Upper lobe of left lung (tissue), 4 donors: Measurements from ENCODE around the gene SERPINA5.

ENCODE experiments used
- EP300 ChIP-seq, 4 donors: sonication (generic); formaldehyde crosslinking; IDR thresholded peaks; one replicate each; pipeline ENCODE4 v1.5.1; 2017; ENCODE audit warnings: antibody characterized with exemption in 4 of 4, control low read depth in 2 of 4
- TF ChIP-seq, protein P1 (sequence below), 6 experiments: fragments of 450-650 bp in 4 of 6; fragments of 200-600 bp in 2 of 6; sonication (generic) in 2 of 6; IDR thresholded peaks; one replicate each; pipeline ENCODE4 v1.5.1; 2016 to 2019; ENCODE audit warnings: antibody characterized with exemption in 6 of 6

DNA sequence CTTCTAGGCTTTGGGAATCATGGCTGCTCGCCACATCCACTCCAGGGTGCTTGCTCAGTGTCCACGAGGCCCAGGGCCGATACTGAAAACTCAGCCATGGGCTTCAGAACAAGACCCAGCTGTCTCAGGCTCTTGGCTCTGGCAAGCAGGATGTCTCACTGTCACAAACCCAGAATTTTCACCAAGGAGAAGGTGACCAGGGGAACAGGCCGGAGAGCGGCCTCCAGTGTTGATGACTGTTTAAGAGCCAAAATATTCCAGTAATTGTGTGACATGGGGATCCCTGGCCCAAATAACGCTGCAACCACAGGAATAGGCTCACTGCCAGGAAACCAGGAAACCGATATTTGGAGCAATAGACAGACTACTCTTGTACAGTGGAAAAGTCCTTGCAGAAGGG, 9.8 kb upstream of the SERPINA5 start:
- TF ChIP-seq, protein P1, sequence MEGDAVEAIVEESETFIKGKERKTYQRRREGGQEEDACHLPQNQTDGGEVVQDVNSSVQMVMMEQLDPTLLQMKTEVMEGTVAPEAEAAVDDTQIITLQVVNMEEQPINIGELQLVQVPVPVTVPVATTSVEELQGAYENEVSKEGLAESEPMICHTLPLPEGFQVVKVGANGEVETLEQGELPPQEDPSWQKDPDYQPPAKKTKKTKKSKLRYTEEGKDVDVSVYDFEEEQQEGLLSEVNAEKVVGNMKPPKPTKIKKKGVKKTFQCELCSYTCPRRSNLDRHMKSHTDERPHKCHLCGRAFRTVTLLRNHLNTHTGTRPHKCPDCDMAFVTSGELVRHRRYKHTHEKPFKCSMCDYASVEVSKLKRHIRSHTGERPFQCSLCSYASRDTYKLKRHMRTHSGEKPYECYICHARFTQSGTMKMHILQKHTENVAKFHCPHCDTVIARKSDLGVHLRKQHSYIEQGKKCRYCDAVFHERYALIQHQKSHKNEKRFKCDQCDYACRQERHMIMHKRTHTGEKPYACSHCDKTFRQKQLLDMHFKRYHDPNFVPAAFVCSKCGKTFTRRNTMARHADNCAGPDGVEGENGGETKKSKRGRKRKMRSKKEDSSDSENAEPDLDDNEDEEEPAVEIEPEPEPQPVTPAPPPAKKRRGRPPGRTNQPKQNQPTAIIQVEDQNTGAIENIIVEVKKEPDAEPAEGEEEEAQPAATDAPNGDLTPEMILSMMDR (IDR thresholded peaks at IDR 0.05), result no peak
- TF ChIP-seq EP300 (IDR thresholded peaks at IDR 0.05), result no peak
